Measurements from ENCODE around the gene NCAPG. TPM values are rescaled to one million over a fixed set of nuclear protein-coding genes. Genes with fewer than 3 reads are reported as not detected.

Gene NCAPG
- total and polyA plus RNA-seq, 4 donors: 0.08 to 45.2 (median 0.91) TPM

DNA sequence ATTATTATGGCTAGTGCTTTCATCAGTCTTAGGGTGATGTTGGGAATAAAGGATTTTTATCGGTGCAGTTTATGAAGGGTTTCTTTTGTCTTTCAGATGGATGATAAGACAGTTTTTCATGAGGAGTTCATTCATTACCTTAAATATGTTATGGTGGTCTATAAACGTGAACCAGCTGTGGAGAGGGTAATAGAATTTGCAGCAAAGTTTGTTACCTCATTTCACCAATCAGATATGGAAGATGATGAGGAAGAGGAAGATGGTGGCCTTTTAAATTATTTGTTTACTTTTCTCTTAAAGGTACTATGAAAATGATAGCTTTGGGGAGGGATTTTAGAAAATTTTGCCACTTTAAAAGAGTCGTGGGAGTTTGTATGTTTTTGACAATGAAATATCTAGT, 1.3 kb downstream of the NCAPG start (continued):
- no peak for TF ChIP-seq HNF4G (IDR thresholded peaks at IDR 0.05)
- TF ChIP-seq GABPA (IDR thresholded peaks at IDR 0.05 in 1 of 2, conservative IDR thresholded peaks at IDR 0.05 in 1 of 2): no peak
- no peak for TF ChIP-seq SP1 (IDR thresholded peaks at IDR 0.05)

DNA sequence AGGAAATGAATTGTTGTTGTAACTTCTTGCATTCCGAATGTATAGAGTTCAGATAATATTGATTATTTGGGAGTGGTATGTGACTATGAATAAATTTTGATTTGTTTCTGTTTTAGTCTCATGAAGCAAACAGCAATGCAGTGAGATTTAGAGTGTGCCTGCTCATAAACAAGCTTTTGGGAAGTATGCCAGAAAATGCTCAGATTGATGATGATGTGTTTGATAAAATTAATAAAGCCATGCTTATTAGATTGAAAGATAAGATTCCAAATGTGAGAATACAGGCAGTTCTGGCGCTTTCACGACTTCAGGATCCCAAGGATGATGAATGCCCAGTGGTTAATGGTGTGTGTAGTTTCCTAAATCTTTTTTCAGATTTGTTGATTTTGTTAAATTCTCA, 2.0 kb downstream of the NCAPG start:
- H3K9me3 ChIP-seq (ENCODE audit: control insufficient read depth in 4 of 4, low read length in 3 of 4): no peaks in the 10 kb centered on the region
- H3K27me3 ChIP-seq (ENCODE audit: control insufficient read depth in 4 of 4, insufficient read depth in 4 of 4, low read length in 3 of 4): no peaks in the 10 kb centered on the region
- DNase-seq (ENCODE audit: low spot score): no peak
- H3K9ac ChIP-seq (ENCODE audit: low read depth in 1 of 2, low read length in 2 of 2): no peak overlapping the region
- H3K27ac ChIP-seq (ENCODE audit: low read depth in 1 of 2, low read length in 2 of 2): no peak overlapping the region
- H3K36me3 ChIP-seq (ENCODE audit: control insufficient read depth in 4 of 4, insufficient read depth in 3 of 4, low read depth in 1 of 4, low read length in 3 of 4): no peaks in the 10 kb centered on the region
- H3K4me3 ChIP-seq (ENCODE audit: low read depth in 1 of 3, low read length in 3 of 3): no peak overlapping the region
- peaks cover 5 to 24% (median 20%) of the 10 kb centered on the region in 4 donors for H3K4me1 ChIP-seq (ENCODE audit: control insufficient read depth in 4 of 4, insufficient read depth in 4 of 4, low read length in 3 of 4)
- WGBS: 81% methylated on average over 3 of the region's 3 CpGs
- TF ChIP-seq RXRA (IDR thresholded peaks at IDR 0.05): no peak
- TF ChIP-seq EGR1 (IDR thresholded peaks at IDR 0.05; ENCODE audit: low read depth in 2 of 2): no peak
- no peak for TF ChIP-seq FOXA2 (IDR thresholded peaks at IDR 0.05)
- TF ChIP-seq, protein P1, sequence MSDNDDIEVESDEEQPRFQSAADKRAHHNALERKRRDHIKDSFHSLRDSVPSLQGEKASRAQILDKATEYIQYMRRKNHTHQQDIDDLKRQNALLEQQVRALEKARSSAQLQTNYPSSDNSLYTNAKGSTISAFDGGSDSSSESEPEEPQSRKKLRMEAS (IDR thresholded peaks at IDR 0.05): no peak
- TF ChIP-seq, protein P2, sequence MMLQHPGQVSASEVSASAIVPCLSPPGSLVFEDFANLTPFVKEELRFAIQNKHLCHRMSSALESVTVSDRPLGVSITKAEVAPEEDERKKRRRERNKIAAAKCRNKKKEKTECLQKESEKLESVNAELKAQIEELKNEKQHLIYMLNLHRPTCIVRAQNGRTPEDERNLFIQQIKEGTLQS (IDR thresholded peaks at IDR 0.05): no peak
- no peak for TF ChIP-seq TAF1 (conservative IDR thresholded peaks at IDR 0.05)
- TF ChIP-seq YY1 (IDR thresholded peaks at IDR 0.05): no peak
- TF ChIP-seq HNF4G (IDR thresholded peaks at IDR 0.05): no peak
- TF ChIP-seq NR2F2 (IDR thresholded peaks at IDR 0.05): no peak
- TF ChIP-seq RAD21 (IDR thresholded peaks at IDR 0.05): no peak
- TF ChIP-seq JUND (IDR thresholded peaks at IDR 0.05): no peak
- TF ChIP-seq FOXA1 (IDR thresholded peaks at IDR 0.05): no peak
- no peak for TF ChIP-seq HNF4A (conservative IDR thresholded peaks at IDR 0.05)
- TF ChIP-seq SP1 (IDR thresholded peaks at IDR 0.05): no peak
- TF ChIP-seq, protein P3, sequence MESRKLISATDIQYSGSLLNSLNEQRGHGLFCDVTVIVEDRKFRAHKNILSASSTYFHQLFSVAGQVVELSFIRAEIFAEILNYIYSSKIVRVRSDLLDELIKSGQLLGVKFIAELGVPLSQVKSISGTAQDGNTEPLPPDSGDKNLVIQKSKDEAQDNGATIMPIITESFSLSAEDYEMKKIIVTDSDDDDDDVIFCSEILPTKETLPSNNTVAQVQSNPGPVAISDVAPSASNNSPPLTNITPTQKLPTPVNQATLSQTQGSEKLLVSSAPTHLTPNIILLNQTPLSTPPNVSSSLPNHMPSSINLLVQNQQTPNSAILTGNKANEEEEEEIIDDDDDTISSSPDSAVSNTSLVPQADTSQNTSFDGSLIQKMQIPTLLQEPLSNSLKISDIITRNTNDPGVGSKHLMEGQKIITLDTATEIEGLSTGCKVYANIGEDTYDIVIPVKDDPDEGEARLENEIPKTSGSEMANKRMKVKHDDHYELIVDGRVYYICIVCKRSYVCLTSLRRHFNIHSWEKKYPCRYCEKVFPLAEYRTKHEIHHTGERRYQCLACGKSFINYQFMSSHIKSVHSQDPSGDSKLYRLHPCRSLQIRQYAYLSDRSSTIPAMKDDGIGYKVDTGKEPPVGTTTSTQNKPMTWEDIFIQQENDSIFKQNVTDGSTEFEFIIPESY (IDR thresholded peaks at IDR 0.05): no peak
- TF ChIP-seq, protein P4, sequence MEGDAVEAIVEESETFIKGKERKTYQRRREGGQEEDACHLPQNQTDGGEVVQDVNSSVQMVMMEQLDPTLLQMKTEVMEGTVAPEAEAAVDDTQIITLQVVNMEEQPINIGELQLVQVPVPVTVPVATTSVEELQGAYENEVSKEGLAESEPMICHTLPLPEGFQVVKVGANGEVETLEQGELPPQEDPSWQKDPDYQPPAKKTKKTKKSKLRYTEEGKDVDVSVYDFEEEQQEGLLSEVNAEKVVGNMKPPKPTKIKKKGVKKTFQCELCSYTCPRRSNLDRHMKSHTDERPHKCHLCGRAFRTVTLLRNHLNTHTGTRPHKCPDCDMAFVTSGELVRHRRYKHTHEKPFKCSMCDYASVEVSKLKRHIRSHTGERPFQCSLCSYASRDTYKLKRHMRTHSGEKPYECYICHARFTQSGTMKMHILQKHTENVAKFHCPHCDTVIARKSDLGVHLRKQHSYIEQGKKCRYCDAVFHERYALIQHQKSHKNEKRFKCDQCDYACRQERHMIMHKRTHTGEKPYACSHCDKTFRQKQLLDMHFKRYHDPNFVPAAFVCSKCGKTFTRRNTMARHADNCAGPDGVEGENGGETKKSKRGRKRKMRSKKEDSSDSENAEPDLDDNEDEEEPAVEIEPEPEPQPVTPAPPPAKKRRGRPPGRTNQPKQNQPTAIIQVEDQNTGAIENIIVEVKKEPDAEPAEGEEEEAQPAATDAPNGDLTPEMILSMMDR (IDR thresholded peaks at IDR 0.05; ENCODE audit: low read depth, low read length, missing input control): no peak
- TF ChIP-seq, protein P5, sequence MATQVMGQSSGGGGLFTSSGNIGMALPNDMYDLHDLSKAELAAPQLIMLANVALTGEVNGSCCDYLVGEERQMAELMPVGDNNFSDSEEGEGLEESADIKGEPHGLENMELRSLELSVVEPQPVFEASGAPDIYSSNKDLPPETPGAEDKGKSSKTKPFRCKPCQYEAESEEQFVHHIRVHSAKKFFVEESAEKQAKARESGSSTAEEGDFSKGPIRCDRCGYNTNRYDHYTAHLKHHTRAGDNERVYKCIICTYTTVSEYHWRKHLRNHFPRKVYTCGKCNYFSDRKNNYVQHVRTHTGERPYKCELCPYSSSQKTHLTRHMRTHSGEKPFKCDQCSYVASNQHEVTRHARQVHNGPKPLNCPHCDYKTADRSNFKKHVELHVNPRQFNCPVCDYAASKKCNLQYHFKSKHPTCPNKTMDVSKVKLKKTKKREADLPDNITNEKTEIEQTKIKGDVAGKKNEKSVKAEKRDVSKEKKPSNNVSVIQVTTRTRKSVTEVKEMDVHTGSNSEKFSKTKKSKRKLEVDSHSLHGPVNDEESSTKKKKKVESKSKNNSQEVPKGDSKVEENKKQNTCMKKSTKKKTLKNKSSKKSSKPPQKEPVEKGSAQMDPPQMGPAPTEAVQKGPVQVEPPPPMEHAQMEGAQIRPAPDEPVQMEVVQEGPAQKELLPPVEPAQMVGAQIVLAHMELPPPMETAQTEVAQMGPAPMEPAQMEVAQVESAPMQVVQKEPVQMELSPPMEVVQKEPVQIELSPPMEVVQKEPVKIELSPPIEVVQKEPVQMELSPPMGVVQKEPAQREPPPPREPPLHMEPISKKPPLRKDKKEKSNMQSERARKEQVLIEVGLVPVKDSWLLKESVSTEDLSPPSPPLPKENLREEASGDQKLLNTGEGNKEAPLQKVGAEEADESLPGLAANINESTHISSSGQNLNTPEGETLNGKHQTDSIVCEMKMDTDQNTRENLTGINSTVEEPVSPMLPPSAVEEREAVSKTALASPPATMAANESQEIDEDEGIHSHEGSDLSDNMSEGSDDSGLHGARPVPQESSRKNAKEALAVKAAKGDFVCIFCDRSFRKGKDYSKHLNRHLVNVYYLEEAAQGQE (IDR thresholded peaks at IDR 0.05): no peak
- no peak for TF ChIP-seq GABPA (IDR thresholded peaks at IDR 0.05 in 1 of 2, conservative IDR thresholded peaks at IDR 0.05 in 1 of 2)

Measured in liver (tissue), 9 donors.